ENCODE data around the gene GAB1.

- TF ChIP-seq CTCF (IDR thresholded peaks at IDR 0.05) (no peak), POLR2A (IDR thresholded peaks at IDR 0.05) (no peak)
These were observed 38.1 kb downstream of the GAB1 start for GRCh38 chr4:143374771-143375170.

Data from esophagus squamous epithelium (tissue), 4 donors.